ENCODE measurements around the gene NSUN7. TPM values are rescaled to one million over a fixed set of nuclear protein-coding genes. Genes with fewer than 3 reads are reported as not detected.
"Not testable (repeated sequence)": the region's sequence is repeated elsewhere in the genome, so short reads cannot be mapped to it uniquely, and the experiment has no call there.

The NSUN7 gene
- 0.66 TPM for polyA plus RNA-seq (ENCODE audit: insufficient read length)

- peak; percentile 40 for DNase-seq
These were observed at the start of gene NSUN7 for GRCh38 chr4:40749717-40750460. TSS of gene NSUN7 (plus strand) at chr4:40749955. CDS start at chr4:40750694, 739 bp downstream.

- no peak for DNase-seq
These were observed 47.5 kb upstream of the NSUN7 start for GRCh38 chr4:40702137-40702799.

GRCh38 chr4:40702800-40703151, 47.0 kb upstream of the NSUN7 start:
- no peak for DNase-seq

- DNase-seq: no peak
These were observed 45.7 kb upstream of the NSUN7 start for GRCh38 chr4:40704073-40704472.

GRCh38 chr4:40710484-40711254, 39.1 kb upstream of the NSUN7 start:
- DNase-seq: no peak

- DNase-seq: not testable (repeated sequence)
These were observed 36.8 kb upstream of the NSUN7 start for GRCh38 chr4:40713001-40713400.

GRCh38 chr4:40713798-40714197, 36.0 kb upstream of the NSUN7 start:
- DNase-seq: no peak

GRCh38 chr4:40718586-40718985, 31.2 kb upstream of the NSUN7 start:
- DNase-seq: no peak

- no peak for DNase-seq
These were observed 30.6 kb upstream of the NSUN7 start for GRCh38 chr4:40719008-40719623.

- DNase-seq: no peak
These were observed 29.4 kb upstream of the NSUN7 start for GRCh38 chr4:40720351-40720750.

GRCh38 chr4:40720916-40721315, 28.8 kb upstream of the NSUN7 start:
- no peak for DNase-seq

- DNase-seq: no peak
These were observed 28.0 kb upstream of the NSUN7 start for GRCh38 chr4:40721730-40722171.

- DNase-seq: peak; percentile 37
These were observed 27.1 kb upstream of the NSUN7 start for GRCh38 chr4:40722576-40723161.

- DNase-seq: no peak
These were observed 26.0 kb upstream of the NSUN7 start for GRCh38 chr4:40723728-40724127.

GRCh38 chr4:40728333-40728732, 21.4 kb upstream of the NSUN7 start:
- DNase-seq: no peak

- DNase-seq: no peak
These were observed 20.2 kb upstream of the NSUN7 start for GRCh38 chr4:40729555-40729954.

GRCh38 chr4:40730091-40730679, 19.6 kb upstream of the NSUN7 start:
- DNase-seq: no peak

- DNase-seq: no peak
These were observed 18.4 kb upstream of the NSUN7 start for GRCh38 chr4:40731361-40731760.

GRCh38 chr4:40731792-40732245, 17.9 kb upstream of the NSUN7 start:
- no peak for DNase-seq

- no peak for DNase-seq
These were observed 16.0 kb upstream of the NSUN7 start for GRCh38 chr4:40733752-40734151.

GRCh38 chr4:40734497-40734896, 15.3 kb upstream of the NSUN7 start:
- no peak for DNase-seq

GRCh38 chr4:40736910-40737309, 12.8 kb upstream of the NSUN7 start:
- no peak for DNase-seq

Data from hindlimb muscle (tissue), 1 donor.